ENCODE measurements around the gene MCL1.

Gene MCL1

GRCh38 chr1:150558761-150559655 lies 20.4 kb downstream of the MCL1 start:
- Histone ChIP-seq H3K36me3 (replicated peaks in 1 of 2; ENCODE audit: control insufficient read depth in 2 of 2, insufficient read depth in 2 of 2, low read length in 2 of 2) (peaks cover 3 to 4% of the 10 kb centered on the region in 2 donors), H2BK120ac (ENCODE audit: low read depth, low read length) (no peak overlapping the region), H3K4me1 (ENCODE audit: control insufficient read depth in 2 of 2, insufficient read depth in 1 of 2, low read depth in 1 of 2, low read length in 2 of 2) (peaks cover 23 to 28% of the 10 kb centered on the region in 2 donors), H3K4me3 (ENCODE audit: low read length in 2 of 2) (no peak overlapping the region), H3K79me1 (ENCODE audit: low read depth, low read length) (peaks cover 6% of the 10 kb centered on the region), H3K4me2 (ENCODE audit: insufficient read depth, low read length, poor library complexity, severe bottlenecking) (no peak overlapping the region), H2BK12ac (ENCODE audit: low read length) (no peak overlapping the region), H3K27ac (replicated peaks; ENCODE audit: low read length) (no peak overlapping the region), H2AK5ac (ENCODE audit: low read depth, low read length) (peak overlapping the region; percentile 59), H4K91ac (ENCODE audit: low read depth, low read length, poor library complexity) (no peak overlapping the region), H2BK5ac (ENCODE audit: low read length) (peak overlapping the region; percentile 58), H2AFZ (ENCODE audit: low read length) (no peak overlapping the region), H4K8ac (ENCODE audit: low read depth, low read length) (no peak overlapping the region), H3K18ac (ENCODE audit: low read length) (peak overlapping the region; percentile 74), H3K14ac (ENCODE audit: low read length) (no peak overlapping the region), H3K4ac (ENCODE audit: low read length) (no peak overlapping the region), H3K27me3 (ENCODE audit: control insufficient read depth in 3 of 3, insufficient read depth in 3 of 3, low read depth in 1 of 3, low read length in 3 of 3) (no peaks in the 10 kb centered on the region), H3K9me3 (replicated peaks in 1 of 2; ENCODE audit: control insufficient read depth in 2 of 2, insufficient read depth in 1 of 2, low read depth in 1 of 2, low read length in 2 of 2) (peaks cover 0 to 2% of the 10 kb centered on the region in 2 donors), H3K9ac (ENCODE audit: low read depth, low read length, poor library complexity) (peak overlapping the region; percentile 77), H2BK15ac (ENCODE audit: low read length) (peak overlapping the region; percentile 54), H3K23ac (ENCODE audit: low read depth, low read length, poor library complexity) (peak overlapping the region; percentile 45)
- no CpG with 5 or more reads among the region's 28 CpGs for WGBS, 2 donors (ENCODE audit: extremely low coverage in 2 of 2, insufficient read length in 2 of 2, insufficient replicate concordance in 1 of 2)
- DNase-seq (ENCODE audit: low spot score) = no peak

DNA sequence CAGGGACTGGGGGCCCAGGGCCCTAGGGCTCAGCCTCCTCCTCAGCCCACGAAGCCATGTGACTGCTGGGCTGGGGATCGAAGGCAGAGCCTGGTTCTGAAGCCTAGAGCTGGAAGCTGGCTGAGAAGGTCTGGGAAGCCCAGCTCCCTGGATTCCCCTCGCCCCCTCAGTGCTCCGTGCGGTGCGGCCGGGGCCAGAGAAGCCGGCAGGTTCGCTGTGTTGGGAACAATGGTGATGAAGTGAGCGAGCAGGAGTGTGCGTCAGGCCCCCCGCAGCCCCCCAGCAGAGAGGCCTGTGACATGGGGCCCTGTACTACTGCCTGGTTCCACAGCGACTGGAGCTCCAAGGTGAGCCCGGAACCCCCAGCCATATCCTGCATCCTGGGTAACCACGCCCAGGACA lies 21.1 kb downstream of the MCL1 start:
- H3K4ac ChIP-seq (ENCODE audit: low read length) = no peak overlapping the region
- H3K18ac ChIP-seq (ENCODE audit: low read length) = no peak overlapping the region
- H2BK5ac ChIP-seq (ENCODE audit: low read length) = peak overlapping the region; percentile 58
- no peak overlapping the region for H4K8ac ChIP-seq (ENCODE audit: low read depth, low read length)
- H3K27me3 ChIP-seq (ENCODE audit: control insufficient read depth in 3 of 3, insufficient read depth in 3 of 3, low read depth in 1 of 3, low read length in 3 of 3) = no peaks in the 10 kb centered on the region
- H2BK120ac ChIP-seq (ENCODE audit: low read depth, low read length) = no peak overlapping the region
- peak overlapping the region; percentile 59 for H2AK5ac ChIP-seq (ENCODE audit: low read depth, low read length)
- peaks cover 3 to 4% of the 10 kb centered on the region in 2 donors for H3K36me3 ChIP-seq (replicated peaks in 1 of 2; ENCODE audit: control insufficient read depth in 2 of 2, insufficient read depth in 2 of 2, low read length in 2 of 2)
- no peak overlapping the region for H3K23ac ChIP-seq (ENCODE audit: low read depth, low read length, poor library complexity)
- no peak overlapping the region for H2AFZ ChIP-seq (ENCODE audit: low read length)
- no peak for DNase-seq (ENCODE audit: low spot score)
- no peak overlapping the region for H3K4me3 ChIP-seq (ENCODE audit: low read length in 2 of 2)
- peaks cover 16 to 22% of the 10 kb centered on the region in 2 donors for H3K4me1 ChIP-seq (ENCODE audit: control insufficient read depth in 2 of 2, insufficient read depth in 1 of 2, low read depth in 1 of 2, low read length in 2 of 2)
- no peak overlapping the region for H3K4me2 ChIP-seq (ENCODE audit: insufficient read depth, low read length, poor library complexity, severe bottlenecking)
- peaks cover 5% of the 10 kb centered on the region for H3K79me1 ChIP-seq (ENCODE audit: low read depth, low read length)
- H3K14ac ChIP-seq (ENCODE audit: low read length) = no peak overlapping the region
- no peak overlapping the region for H4K91ac ChIP-seq (ENCODE audit: low read depth, low read length, poor library complexity)
- H2BK12ac ChIP-seq (ENCODE audit: low read length) = no peak overlapping the region
- no CpG with 5 or more reads among the region's 15 CpGs for WGBS, 2 donors (ENCODE audit: extremely low coverage in 2 of 2, insufficient read length in 2 of 2, insufficient replicate concordance in 1 of 2)
- H2BK15ac ChIP-seq (ENCODE audit: low read length) = no peak overlapping the region
- no peak overlapping the region for H3K27ac ChIP-seq (replicated peaks; ENCODE audit: low read length)
- H3K9me3 ChIP-seq (replicated peaks in 1 of 2; ENCODE audit: control insufficient read depth in 2 of 2, insufficient read depth in 1 of 2, low read depth in 1 of 2, low read length in 2 of 2) = peaks cover 0 to 2% of the 10 kb centered on the region in 2 donors
- no peak overlapping the region for H3K9ac ChIP-seq (ENCODE audit: low read depth, low read length, poor library complexity)

GRCh38 chr1:150557813-150558212 lies 21.6 kb downstream of the MCL1 start:
- Histone ChIP-seq H3K27ac (replicated peaks; ENCODE audit: low read length) (no peak overlapping the region), H3K14ac (ENCODE audit: low read length) (no peak overlapping the region), H3K4me3 (ENCODE audit: low read length in 2 of 2) (no peak overlapping the region), H3K4me2 (ENCODE audit: insufficient read depth, low read length, poor library complexity, severe bottlenecking) (no peak overlapping the region), H2BK15ac (ENCODE audit: low read length) (peak overlapping the region; percentile 2), H3K23ac (ENCODE audit: low read depth, low read length, poor library complexity) (peak overlapping the region; percentile 81), H2BK5ac (ENCODE audit: low read length) (peak overlapping the region; percentile 6), H3K4ac (ENCODE audit: low read length) (no peak overlapping the region), H3K18ac (ENCODE audit: low read length) (peak overlapping the region; percentile 20), H2AK5ac (ENCODE audit: low read depth, low read length) (no peak overlapping the region), H3K9me3 (replicated peaks in 1 of 2; ENCODE audit: control insufficient read depth in 2 of 2, insufficient read depth in 1 of 2, low read depth in 1 of 2, low read length in 2 of 2) (peaks cover 0 to 2% of the 10 kb centered on the region in 2 donors), H4K8ac (ENCODE audit: low read depth, low read length) (no peak overlapping the region), H3K79me1 (ENCODE audit: low read depth, low read length) (peaks cover 5% of the 10 kb centered on the region), H3K36me3 (replicated peaks in 1 of 2; ENCODE audit: control insufficient read depth in 2 of 2, insufficient read depth in 2 of 2, low read length in 2 of 2) (peaks cover 3 to 4% of the 10 kb centered on the region in 2 donors), H4K91ac (ENCODE audit: low read depth, low read length, poor library complexity) (peak overlapping the region; percentile 15), H2BK12ac (ENCODE audit: low read length) (no peak overlapping the region), H2BK120ac (ENCODE audit: low read depth, low read length) (no peak overlapping the region), H3K9ac (ENCODE audit: low read depth, low read length, poor library complexity) (no peak overlapping the region), H2AFZ (ENCODE audit: low read length) (no peak overlapping the region), H3K27me3 (ENCODE audit: control insufficient read depth in 3 of 3, insufficient read depth in 3 of 3, low read depth in 1 of 3, low read length in 3 of 3) (no peaks in the 10 kb centered on the region), H3K4me1 (ENCODE audit: control insufficient read depth in 2 of 2, insufficient read depth in 1 of 2, low read depth in 1 of 2, low read length in 2 of 2) (peaks cover 12 to 17% of the 10 kb centered on the region in 2 donors)
- DNase-seq (ENCODE audit: low spot score) = no peak
- WGBS, 2 donors (ENCODE audit: extremely low coverage in 2 of 2, insufficient read length in 2 of 2, insufficient replicate concordance in 1 of 2) = no CpG with 5 or more reads among the region's 15 CpGs

DNA sequence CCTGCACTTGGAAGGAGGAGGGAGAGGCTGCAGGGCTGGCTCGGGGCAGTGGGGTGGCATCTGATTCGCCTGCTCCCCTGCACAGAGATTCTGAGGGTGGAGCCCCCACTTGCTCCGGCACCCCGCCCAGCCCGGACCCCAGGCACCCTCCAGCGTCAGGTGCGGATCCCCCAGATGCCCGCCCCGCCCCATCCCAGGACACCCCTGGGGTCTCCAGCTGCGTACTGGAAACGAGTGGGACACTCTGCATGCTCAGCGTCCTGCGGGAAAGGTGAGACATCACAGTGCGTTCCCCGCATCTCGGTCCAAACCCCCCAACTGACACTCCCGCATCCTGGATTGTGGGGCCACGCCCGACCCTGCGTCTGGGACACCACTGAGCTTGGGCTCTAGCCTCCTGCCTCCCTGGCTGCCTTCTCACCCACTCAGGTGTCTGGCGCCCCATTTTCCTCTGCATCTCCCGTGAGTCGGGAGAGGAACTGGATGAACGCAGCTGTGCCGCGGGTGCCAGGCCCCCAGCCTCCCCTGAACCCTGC lies 22.3 kb downstream of the MCL1 start:
- Histone ChIP-seq H3K4me1 (ENCODE audit: control insufficient read depth in 2 of 2, insufficient read depth in 1 of 2, low read depth in 1 of 2, low read length in 2 of 2) (peaks cover 13 to 15% of the 10 kb centered on the region in 2 donors), H3K9ac (ENCODE audit: low read depth, low read length, poor library complexity) (no peak overlapping the region), H2AK5ac (ENCODE audit: low read depth, low read length) (peak overlapping the region; percentile 43), H4K8ac (ENCODE audit: low read depth, low read length) (no peak overlapping the region), H3K4me3 (ENCODE audit: low read length in 2 of 2) (peak overlapping the region in 1 of 2 donors; percentile 17), H3K79me1 (ENCODE audit: low read depth, low read length) (peaks cover 5% of the 10 kb centered on the region), H2AFZ (ENCODE audit: low read length) (no peak overlapping the region), H3K36me3 (replicated peaks in 1 of 2; ENCODE audit: control insufficient read depth in 2 of 2, insufficient read depth in 2 of 2, low read length in 2 of 2) (peaks cover 3 to 4% of the 10 kb centered on the region in 2 donors), H3K27ac (replicated peaks; ENCODE audit: low read length) (no peak overlapping the region), H3K23ac (ENCODE audit: low read depth, low read length, poor library complexity) (peak overlapping the region; percentile 47), H3K4ac (ENCODE audit: low read length) (no peak overlapping the region), H2BK15ac (ENCODE audit: low read length) (no peak overlapping the region), H2BK120ac (ENCODE audit: low read depth, low read length) (no peak overlapping the region), H3K27me3 (ENCODE audit: control insufficient read depth in 3 of 3, insufficient read depth in 3 of 3, low read depth in 1 of 3, low read length in 3 of 3) (no peaks in the 10 kb centered on the region), H3K18ac (ENCODE audit: low read length) (peak overlapping the region; percentile 65), H2BK12ac (ENCODE audit: low read length) (no peak overlapping the region), H2BK5ac (ENCODE audit: low read length) (peak overlapping the region; percentile 6), H3K9me3 (replicated peaks in 1 of 2; ENCODE audit: control insufficient read depth in 2 of 2, insufficient read depth in 1 of 2, low read depth in 1 of 2, low read length in 2 of 2) (peaks cover 0 to 2% of the 10 kb centered on the region in 2 donors), H4K91ac (ENCODE audit: low read depth, low read length, poor library complexity) (no peak overlapping the region), H3K14ac (ENCODE audit: low read length) (peak overlapping the region; percentile 27), H3K4me2 (ENCODE audit: insufficient read depth, low read length, poor library complexity, severe bottlenecking) (no peak overlapping the region)
- no peak for DNase-seq (ENCODE audit: low spot score)
- WGBS, 2 donors (ENCODE audit: extremely low coverage in 2 of 2, insufficient read length in 2 of 2, insufficient replicate concordance in 1 of 2) = no CpG with 5 or more reads among the region's 26 CpGs

All from neuronal stem cell (in vitro differentiated cells).